Measurements from ENCODE around the gene NT5C.

DNA sequence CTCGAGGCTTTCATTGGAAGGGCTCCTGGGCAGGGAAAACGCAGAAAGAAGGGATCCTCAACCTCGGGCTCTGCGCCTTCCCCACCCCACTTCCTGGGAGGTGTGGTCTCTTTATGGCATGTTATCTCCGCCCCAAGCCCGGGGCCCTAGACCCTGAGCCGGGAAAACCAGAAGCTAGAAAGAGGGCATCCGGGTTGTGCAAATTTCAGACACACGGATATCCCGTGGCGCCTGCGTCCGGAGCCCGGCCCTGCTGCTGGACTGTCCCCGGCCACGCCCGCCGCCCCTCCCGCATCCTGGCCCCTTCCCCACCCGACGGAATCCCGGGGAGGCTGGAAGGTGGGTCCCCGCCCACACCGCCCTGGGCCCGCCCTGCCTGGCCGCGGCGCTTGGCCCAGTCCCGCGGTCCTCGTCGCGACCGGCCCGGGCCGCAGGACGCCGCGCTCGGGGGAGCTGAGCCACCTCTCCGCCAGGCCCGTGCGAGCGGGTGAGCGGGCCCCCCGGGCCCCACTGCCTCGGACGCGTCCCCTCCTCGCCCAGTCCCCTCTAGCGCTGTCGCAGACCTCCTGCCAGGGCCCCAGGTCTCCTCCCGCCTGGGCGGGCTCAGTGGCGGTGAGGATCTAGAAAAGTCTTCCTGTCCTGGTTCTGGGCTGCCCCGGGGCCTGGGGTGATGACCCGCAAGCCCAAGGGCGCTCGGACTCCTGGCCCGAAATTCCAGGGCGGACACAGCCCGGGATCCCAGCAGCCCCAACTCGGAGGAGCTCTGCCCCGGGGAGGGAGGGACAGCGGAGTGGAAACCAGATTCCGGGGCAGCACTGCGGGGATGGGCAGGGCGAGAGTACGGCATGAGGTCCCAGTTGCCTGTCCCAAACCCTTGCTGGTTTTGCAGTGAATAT, 43.7 kb downstream of the NT5C start, which contains the start of gene SLC16A5:
- TF ChIP-seq, protein P1, sequence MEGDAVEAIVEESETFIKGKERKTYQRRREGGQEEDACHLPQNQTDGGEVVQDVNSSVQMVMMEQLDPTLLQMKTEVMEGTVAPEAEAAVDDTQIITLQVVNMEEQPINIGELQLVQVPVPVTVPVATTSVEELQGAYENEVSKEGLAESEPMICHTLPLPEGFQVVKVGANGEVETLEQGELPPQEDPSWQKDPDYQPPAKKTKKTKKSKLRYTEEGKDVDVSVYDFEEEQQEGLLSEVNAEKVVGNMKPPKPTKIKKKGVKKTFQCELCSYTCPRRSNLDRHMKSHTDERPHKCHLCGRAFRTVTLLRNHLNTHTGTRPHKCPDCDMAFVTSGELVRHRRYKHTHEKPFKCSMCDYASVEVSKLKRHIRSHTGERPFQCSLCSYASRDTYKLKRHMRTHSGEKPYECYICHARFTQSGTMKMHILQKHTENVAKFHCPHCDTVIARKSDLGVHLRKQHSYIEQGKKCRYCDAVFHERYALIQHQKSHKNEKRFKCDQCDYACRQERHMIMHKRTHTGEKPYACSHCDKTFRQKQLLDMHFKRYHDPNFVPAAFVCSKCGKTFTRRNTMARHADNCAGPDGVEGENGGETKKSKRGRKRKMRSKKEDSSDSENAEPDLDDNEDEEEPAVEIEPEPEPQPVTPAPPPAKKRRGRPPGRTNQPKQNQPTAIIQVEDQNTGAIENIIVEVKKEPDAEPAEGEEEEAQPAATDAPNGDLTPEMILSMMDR (IDR thresholded peaks at IDR 0.05) = no peak
- no peak for TF ChIP-seq POLR2A (IDR thresholded peaks at IDR 0.05)

All from right lobe of liver (tissue), 4 donors.